LNCAP (cell line): ENCODE results near the gene C1QTNF9B.

ENCODE experiments used
- TF ChIP-seq, protein P1 (sequence below): fragments of 450-650 bp; IDR thresholded peaks from 2 replicates; pipeline ENCODE4 v1.5.1; 2017; ENCODE audit warnings: mild to moderate bottlenecking

The C1QTNF9B gene

GRCh38 chr13:23848019-23848418 lies 49.3 kb downstream of the C1QTNF9B start:
- TF ChIP-seq, protein P1, sequence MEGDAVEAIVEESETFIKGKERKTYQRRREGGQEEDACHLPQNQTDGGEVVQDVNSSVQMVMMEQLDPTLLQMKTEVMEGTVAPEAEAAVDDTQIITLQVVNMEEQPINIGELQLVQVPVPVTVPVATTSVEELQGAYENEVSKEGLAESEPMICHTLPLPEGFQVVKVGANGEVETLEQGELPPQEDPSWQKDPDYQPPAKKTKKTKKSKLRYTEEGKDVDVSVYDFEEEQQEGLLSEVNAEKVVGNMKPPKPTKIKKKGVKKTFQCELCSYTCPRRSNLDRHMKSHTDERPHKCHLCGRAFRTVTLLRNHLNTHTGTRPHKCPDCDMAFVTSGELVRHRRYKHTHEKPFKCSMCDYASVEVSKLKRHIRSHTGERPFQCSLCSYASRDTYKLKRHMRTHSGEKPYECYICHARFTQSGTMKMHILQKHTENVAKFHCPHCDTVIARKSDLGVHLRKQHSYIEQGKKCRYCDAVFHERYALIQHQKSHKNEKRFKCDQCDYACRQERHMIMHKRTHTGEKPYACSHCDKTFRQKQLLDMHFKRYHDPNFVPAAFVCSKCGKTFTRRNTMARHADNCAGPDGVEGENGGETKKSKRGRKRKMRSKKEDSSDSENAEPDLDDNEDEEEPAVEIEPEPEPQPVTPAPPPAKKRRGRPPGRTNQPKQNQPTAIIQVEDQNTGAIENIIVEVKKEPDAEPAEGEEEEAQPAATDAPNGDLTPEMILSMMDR = no peak

GRCh38 chr13:23847497-23847896 lies 49.8 kb downstream of the C1QTNF9B start:
- TF ChIP-seq, protein P1 = no peak

- TF ChIP-seq, protein P1 = no peak
Measured at GRCh38 chr13:23845105-23845725, 52.1 kb downstream of the C1QTNF9B start.

DNA sequence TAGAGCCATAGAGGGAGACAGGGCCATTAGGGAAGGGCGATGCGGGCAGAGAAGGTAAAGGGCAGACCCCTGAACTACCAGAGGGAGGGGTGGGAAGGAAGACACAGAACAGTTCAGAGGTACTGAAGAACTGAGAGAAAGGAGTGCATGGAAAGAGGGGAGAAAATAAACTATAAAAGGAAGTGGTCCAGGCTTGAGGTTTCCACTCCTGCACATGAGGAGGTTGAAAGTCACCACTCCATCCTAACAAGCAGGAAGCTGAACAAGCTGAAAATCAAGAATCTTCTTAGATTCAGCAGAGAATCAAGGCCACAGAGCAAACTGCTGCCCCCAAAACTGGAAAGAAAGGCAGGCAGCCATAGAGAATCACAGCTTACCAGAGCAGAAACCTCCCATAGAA lies 53.2 kb downstream of the C1QTNF9B start:
- TF ChIP-seq, protein P1 = no peak

DNA sequence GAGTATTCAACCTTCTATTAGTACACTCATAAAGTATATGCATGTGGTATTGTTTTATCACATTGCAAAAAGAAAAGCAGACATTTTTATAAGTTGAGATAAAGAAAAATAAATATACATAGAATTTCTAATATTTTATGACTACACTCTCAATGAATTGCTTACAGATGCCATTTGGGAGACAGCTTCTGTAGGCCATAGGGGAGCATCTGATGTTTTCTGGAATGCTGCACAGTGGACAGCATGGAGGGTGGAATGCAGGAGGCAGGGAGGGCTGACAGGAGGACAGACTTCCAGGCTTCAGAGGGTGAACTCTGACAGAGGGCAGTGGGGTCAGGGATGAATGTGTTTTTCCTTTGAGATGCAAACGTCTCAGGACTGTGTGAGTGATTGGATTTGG lies 53.9 kb downstream of the C1QTNF9B start:
- TF ChIP-seq, protein P1 = no peak

DNA sequence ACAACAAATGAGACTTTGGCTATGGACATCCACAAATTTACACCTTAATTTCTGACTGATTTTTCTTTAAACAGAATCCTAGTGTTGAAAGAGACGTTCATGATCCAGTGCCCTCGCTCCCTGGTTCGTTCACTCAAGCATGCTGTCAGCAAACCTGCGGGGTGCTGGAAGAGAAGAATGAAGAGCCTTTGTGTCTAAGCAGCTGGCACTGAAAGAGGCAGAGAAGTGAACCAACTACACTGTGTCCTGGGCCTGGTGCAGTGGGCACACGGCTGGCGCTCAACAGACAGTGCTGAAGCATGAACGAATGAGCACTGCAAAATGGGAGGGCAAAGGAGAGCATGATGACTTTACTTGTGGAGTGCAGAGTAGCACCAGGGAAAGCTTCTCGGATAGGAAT lies 54.9 kb downstream of the C1QTNF9B start:
- TF ChIP-seq, protein P1 = no peak
